Kidney capillary endothelial cell (primary cell): ENCODE data around the gene FADS2.
A peak's percentile ranks its signal among the peaks of the same experiment; 100 is the strongest.
"Not testable (repeated sequence)": the region's sequence is repeated elsewhere in the genome, so short reads cannot be mapped to it uniquely, and the experiment has no call there.

Source experiments
- DNase-seq: peaks from one replicate; pipeline ENCODE4 v3.0.0-alpha.2; 2018; ENCODE audit warnings: low spot score

Gene FADS2

GRCh38 chr11:61868571-61869428 is 40.7 kb downstream of the FADS2 start:
- DNase-seq: no peak

- DNase-seq: no peak
These were observed 41.3 kb downstream of the FADS2 start for GRCh38 chr11:61869429-61869707.

GRCh38 chr11:61869708-61870451 is 41.8 kb downstream of the FADS2 start:
- no peak for DNase-seq

GRCh38 chr11:61870541-61871031 is 42.5 kb downstream of the FADS2 start:
- no peak for DNase-seq

GRCh38 chr11:61871158-61871597 is 43.1 kb downstream of the FADS2 start:
- DNase-seq: peak; percentile 80

- DNase-seq: no peak
These were observed 45.0 kb downstream of the FADS2 start for GRCh38 chr11:61872935-61873565.

GRCh38 chr11:61873588-61874376 is 45.7 kb downstream of the FADS2 start:
- no peak for DNase-seq

- no peak for DNase-seq
These were observed 46.3 kb downstream of the FADS2 start for GRCh38 chr11:61874377-61874809.

GRCh38 chr11:61874853-61875252 is 46.8 kb downstream of the FADS2 start:
- DNase-seq: no peak

GRCh38 chr11:61875698-61876097 is 47.6 kb downstream of the FADS2 start:
- no peak for DNase-seq

GRCh38 chr11:61879152-61879551 is 51.1 kb downstream of the FADS2 start:
- no peak for DNase-seq

GRCh38 chr11:61880031-61880430 is 51.9 kb downstream of the FADS2 start:
- no peak for DNase-seq

GRCh38 chr11:61880454-61880853 is 52.4 kb downstream of the FADS2 start:
- no peak for DNase-seq

- DNase-seq: peak; percentile 27
These were observed 53.3 kb downstream of the FADS2 start for GRCh38 chr11:61881397-61881796.

- DNase-seq: not testable (repeated sequence)
These were observed 54.2 kb downstream of the FADS2 start for GRCh38 chr11:61882267-61882666.

GRCh38 chr11:61882879-61883278 is 54.8 kb downstream of the FADS2 start:
- DNase-seq: no peak

- DNase-seq: no peak
These were observed 55.2 kb downstream of the FADS2 start for GRCh38 chr11:61883327-61883726.

GRCh38 chr11:61883947-61884346 is 55.8 kb downstream of the FADS2 start:
- no peak for DNase-seq

GRCh38 chr11:61885166-61885778 is 57.2 kb downstream of the FADS2 start:
- DNase-seq: no peak

- no peak for DNase-seq
These were observed 57.9 kb downstream of the FADS2 start for GRCh38 chr11:61885784-61886580.

- DNase-seq: no peak
These were observed 58.5 kb downstream of the FADS2 start for GRCh38 chr11:61886643-61887042.
